Kidney (tissue), 14 donors: Measurements from ENCODE around the gene SH2D4B. TPM values are rescaled to one million over a fixed set of nuclear protein-coding genes. Genes with fewer than 3 reads are reported as not detected.

Source experiments
- DNase-seq, 5 donors: peaks; one replicate each; pipeline ENCODE4 v3.0.0-alpha.2; 2013 to 2020
- FAIRE-seq: peaks from 2 replicates; lab custom pipeline; 2012; peaks lifted over from hg19 to GRCh38; lab: Jason Lieb, UNC
- H3K27ac ChIP-seq, 2 donors: one replicate each; pipeline ENCODE4 v1.7.0; 2013; ENCODE audit warnings: low read depth in 2 of 2, low read length in 2 of 2, inconsistent platforms in 1 of 2
- H3K27me3 ChIP-seq: one replicate; pipeline ENCODE4 v1.7.1; 2013; ENCODE audit warnings: low read length, inconsistent platforms; ENCODE audit not compliant: control insufficient read depth, insufficient read depth
- H3K36me3 ChIP-seq, 3 donors: one replicate each; pipeline versions ENCODE4 v1.7.0 to v1.7.1; 2013; ENCODE audit warnings: low read length in 3 of 3, control low read depth in 1 of 3, inconsistent platforms in 1 of 3; ENCODE audit not compliant: insufficient read depth in 3 of 3, control insufficient read depth in 2 of 3
- H3K4me1 ChIP-seq, 3 donors: one replicate each; pipeline versions ENCODE4 v1.7.0 to v1.7.1; 2013; ENCODE audit warnings: low read length in 3 of 3, inconsistent platforms in 1 of 3, low read depth in 1 of 3; ENCODE audit not compliant: control insufficient read depth in 2 of 3, insufficient read depth in 2 of 3
- H3K4me3 ChIP-seq, 3 donors: one replicate each; pipeline versions ENCODE4 v1.7.0 to v1.8.1; 2013; ENCODE audit warnings: low read length in 3 of 3, control low read depth in 1 of 3, inconsistent platforms in 1 of 3
- H3K9ac ChIP-seq, 3 donors: one replicate each; pipeline versions ENCODE4 v1.7.0 to v1.7.1; 2013; ENCODE audit warnings: low read length in 3 of 3, control low read depth in 1 of 3, inconsistent platforms in 1 of 3
- H3K9me3 ChIP-seq, 3 donors: one replicate each; pipeline versions ENCODE4 v1.7.0 to v1.7.1; 2013; ENCODE audit warnings: low read length in 3 of 3, control low read depth in 1 of 3, inconsistent platforms in 1 of 3; ENCODE audit not compliant: control insufficient read depth in 2 of 3, insufficient read depth in 1 of 3
- intact Hi-C: fragments of 100-400 bp; cut with DNase I; formaldehyde crosslinking; loops from one replicate; pipeline ENCODE4 v1.11.1; 2022
- polyA plus RNA-seq: library from polyadenylated mRNA; stranded (reverse); fragments of 350-450 nt; fragmentation: Illumina TruSeq; extraction: RNeasy Lipid Tissue Mini Kit (QIAGEN cat#74804); gene quantifications from one replicate; pipeline ENCODE4 v1.2.3, GENCODE V29; 2014; ENCODE audit warnings: low read depth, low replicate concordance; ENCODE audit not compliant: insufficient read depth
- total RNA-seq: library from RNA; stranded (reverse); fragmentation: NEBNext Ultra II Directional; extraction: Animal tissue kit (Norgen Biotek cat#: 25700); gene quantifications from one replicate; pipeline ENCODE4 v1.2.1, GENCODE V29; 2021
- TF ChIP-seq, protein P1 (sequence below): IDR thresholded peaks from 3 replicates; pipeline ENCODE4 v1.5.1; 2012; ENCODE audit warnings: mild to moderate bottlenecking, moderate library complexity, borderline replicate concordance; ENCODE audit not compliant: insufficient read depth; ENCODE audit errors: extremely low read depth
- donor health status: control.
- donor health status: control.
- donor health status: control.
- donor health status: control.
- donor health status: control.
- donor health status: DM: yes; HTN: yes; CAD: no.
- donor health status: Normal renal cell carcinoma (clear cell type).

SH2D4B gene
- total and polyA plus RNA-seq, 2 donors from 2014 or later: 0.09 TPM; not detected in 1

DNA sequence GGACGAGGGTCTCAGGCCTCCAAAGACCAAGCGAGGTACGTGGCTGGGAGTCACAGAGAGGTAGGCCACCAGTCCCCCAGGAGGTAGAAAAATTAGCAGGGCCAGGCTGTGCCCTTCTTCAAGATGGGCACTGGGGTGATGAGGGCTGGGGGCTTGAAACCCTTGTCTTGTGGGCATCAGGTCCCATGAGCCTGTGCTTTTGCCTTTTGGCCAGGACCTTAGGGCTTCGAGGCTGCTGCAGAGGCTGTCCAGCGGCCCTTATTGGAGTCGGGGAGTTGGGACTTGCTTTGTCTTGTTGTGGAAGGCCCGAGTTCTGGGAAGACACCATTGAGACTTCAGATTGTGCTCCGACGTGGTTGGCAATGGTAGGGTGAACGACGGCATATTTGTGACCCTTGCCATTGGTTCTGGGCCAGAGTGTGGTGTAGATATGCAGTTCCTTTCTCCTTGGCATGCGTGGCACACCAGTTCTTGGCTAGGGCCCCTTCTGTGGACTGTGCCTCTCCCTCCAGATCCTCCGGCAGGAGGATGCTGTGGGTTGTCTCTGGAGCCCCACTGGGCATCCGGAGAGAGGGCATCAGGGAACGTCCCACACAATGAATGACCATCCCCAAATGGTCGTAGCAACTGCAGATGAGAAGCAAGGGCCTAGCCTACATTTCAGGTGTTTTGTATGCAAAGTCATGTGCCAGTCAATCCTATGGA lies 931 bp downstream of the SH2D4B start:
- no peak overlapping the region for H3K9ac ChIP-seq
- H3K4me3 ChIP-seq: no peak overlapping the region
- no peaks in the 10 kb centered on the region for H3K4me1 ChIP-seq
- FAIRE-seq (no peak), DNase-seq (no peak)
- H3K9me3 ChIP-seq: no peaks in the 10 kb centered on the region
- H3K27me3 ChIP-seq: no peaks in the 10 kb centered on the region
- TF ChIP-seq, protein P1, sequence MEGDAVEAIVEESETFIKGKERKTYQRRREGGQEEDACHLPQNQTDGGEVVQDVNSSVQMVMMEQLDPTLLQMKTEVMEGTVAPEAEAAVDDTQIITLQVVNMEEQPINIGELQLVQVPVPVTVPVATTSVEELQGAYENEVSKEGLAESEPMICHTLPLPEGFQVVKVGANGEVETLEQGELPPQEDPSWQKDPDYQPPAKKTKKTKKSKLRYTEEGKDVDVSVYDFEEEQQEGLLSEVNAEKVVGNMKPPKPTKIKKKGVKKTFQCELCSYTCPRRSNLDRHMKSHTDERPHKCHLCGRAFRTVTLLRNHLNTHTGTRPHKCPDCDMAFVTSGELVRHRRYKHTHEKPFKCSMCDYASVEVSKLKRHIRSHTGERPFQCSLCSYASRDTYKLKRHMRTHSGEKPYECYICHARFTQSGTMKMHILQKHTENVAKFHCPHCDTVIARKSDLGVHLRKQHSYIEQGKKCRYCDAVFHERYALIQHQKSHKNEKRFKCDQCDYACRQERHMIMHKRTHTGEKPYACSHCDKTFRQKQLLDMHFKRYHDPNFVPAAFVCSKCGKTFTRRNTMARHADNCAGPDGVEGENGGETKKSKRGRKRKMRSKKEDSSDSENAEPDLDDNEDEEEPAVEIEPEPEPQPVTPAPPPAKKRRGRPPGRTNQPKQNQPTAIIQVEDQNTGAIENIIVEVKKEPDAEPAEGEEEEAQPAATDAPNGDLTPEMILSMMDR: no peak
- no peaks in the 10 kb centered on the region for H3K36me3 ChIP-seq
- H3K27ac ChIP-seq: no peak overlapping the region
- intact Hi-C loops: no loop called here

DNA sequence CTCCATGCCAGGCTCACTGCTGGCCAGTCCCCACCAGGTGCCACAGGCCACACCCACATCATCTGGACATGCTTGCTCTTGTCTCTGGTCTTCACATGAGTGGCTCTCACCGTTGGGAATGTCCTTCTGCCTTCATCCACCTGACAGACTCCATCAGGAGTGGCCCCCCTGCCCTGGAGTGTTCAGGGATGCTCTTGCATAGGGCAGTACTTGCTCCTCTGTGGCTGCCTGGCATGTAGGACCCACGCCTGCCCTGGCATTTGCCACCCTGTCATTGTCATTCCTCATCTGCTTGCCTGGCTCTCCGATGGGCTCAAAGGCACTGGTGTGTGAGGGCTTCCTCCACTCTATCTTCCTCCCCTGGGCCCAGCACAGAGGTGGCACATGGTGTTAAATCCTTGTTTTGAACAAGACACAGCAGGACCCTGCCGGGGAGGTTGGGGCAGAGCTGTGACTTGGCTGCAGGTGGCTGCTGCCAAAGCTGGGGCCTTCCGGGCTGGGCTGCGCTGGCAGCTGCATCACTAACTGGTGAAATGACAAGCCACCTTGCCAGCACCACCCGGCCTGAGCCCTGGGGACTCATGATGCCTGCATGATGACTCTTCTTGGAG lies 1.8 kb downstream of the SH2D4B start:
- FAIRE-seq (no peak), DNase-seq (no peak)
- Histone ChIP-seq H3K4me1 (no peaks in the 10 kb centered on the region), H3K9me3 (no peaks in the 10 kb centered on the region), H3K36me3 (no peaks in the 10 kb centered on the region), H3K4me3 (no peak overlapping the region), H3K27ac (no peak overlapping the region), H3K27me3 (no peaks in the 10 kb centered on the region), H3K9ac (no peak overlapping the region)
- intact Hi-C loops: no loop called here
- TF ChIP-seq, protein P1: no peak

DNA sequence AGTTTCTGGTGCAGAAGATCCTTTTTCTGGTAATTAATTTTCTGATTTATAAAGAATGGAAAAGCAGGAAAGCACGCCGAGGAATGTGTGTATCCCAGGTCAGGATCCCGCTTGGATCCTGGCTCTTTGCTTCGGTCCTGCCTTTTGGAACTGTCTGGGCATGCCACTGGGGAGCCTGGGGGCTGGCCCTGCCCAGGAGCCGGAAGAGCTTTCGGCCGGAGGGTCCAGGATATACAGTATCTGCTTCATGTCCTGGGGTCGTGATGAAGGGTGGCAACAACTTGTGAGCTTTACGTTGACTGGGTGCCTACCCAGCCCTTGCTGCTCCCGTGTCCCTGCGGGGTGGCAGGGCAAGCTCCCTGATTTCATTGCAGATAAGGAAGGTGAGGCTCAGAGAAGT lies 2.4 kb downstream of the SH2D4B start:
- FAIRE-seq (no peak), DNase-seq (no peak)
- intact Hi-C loops: no loop called here
- Histone ChIP-seq H3K27me3 (no peaks in the 10 kb centered on the region), H3K36me3 (no peaks in the 10 kb centered on the region), H3K9ac (no peak overlapping the region), H3K4me1 (no peaks in the 10 kb centered on the region), H3K9me3 (no peaks in the 10 kb centered on the region), H3K27ac (no peak overlapping the region), H3K4me3 (no peak overlapping the region)
- TF ChIP-seq, protein P1: no peak
